RWPE2 (cell line): ENCODE results near the gene TRIB2.

ENCODE experiments used
- ATAC-seq: fragments of 200-7000 bp; cut with Tn5 transposase; 3 replicates; pipeline ENCODE4 v1.9.1; 2021; ENCODE audit warnings: low read depth
- DNase-seq: peaks from one replicate; pipeline ENCODE4 v3.0.0-alpha.2; 2020; ENCODE audit warnings: low spot score
- H3K27ac ChIP-seq: fragments of 450-650 bp; 2 replicates; pipeline ENCODE4 v1.5.1; 2017; ENCODE audit warnings: mild to moderate bottlenecking; ENCODE audit not compliant: poor library complexity, severe bottlenecking
- H3K27me3 ChIP-seq: fragments of 250-450 bp; sonication (Bioruptor Pico); 2 replicates; pipeline ENCODE4 v1.5.1; 2021; ENCODE audit warnings: mild to moderate bottlenecking, moderate library complexity; ENCODE audit not compliant: insufficient read depth, poor library complexity, severe bottlenecking
- H3K36me3 ChIP-seq: fragments of 250-450 bp; sonication (Bioruptor Pico); 2 replicates; pipeline ENCODE4 v1.5.1; 2020; ENCODE audit warnings: low read depth, mild to moderate bottlenecking, moderate library complexity
- H3K4me1 ChIP-seq: fragments of 250-450 bp; sonication (Bioruptor Pico); 2 replicates; pipeline ENCODE4 v1.5.1; 2021; ENCODE audit warnings: mild to moderate bottlenecking, moderate library complexity; ENCODE audit not compliant: insufficient read depth, poor library complexity, severe bottlenecking
- H3K4me3 ChIP-seq: fragments of 250-450 bp; sonication (Bioruptor Pico); 2 replicates; pipeline ENCODE4 v1.5.1; 2021; ENCODE audit warnings: mild to moderate bottlenecking, moderate library complexity; ENCODE audit not compliant: severe bottlenecking
- H3K9me3 ChIP-seq: fragments of 250-450 bp; sonication (Bioruptor Pico); 2 replicates; pipeline ENCODE4 v1.5.1; 2021; ENCODE audit warnings: mild to moderate bottlenecking, moderate library complexity; ENCODE audit not compliant: severe bottlenecking
- TF ChIP-seq, protein P1 (sequence below): fragments of 450-650 bp; IDR thresholded peaks from one replicate; pipeline ENCODE4 v1.5.1; 2017; ENCODE audit warnings: mild to moderate bottlenecking, moderate library complexity; ENCODE audit not compliant: poor library complexity, severe bottlenecking

TRIB2 gene

DNA sequence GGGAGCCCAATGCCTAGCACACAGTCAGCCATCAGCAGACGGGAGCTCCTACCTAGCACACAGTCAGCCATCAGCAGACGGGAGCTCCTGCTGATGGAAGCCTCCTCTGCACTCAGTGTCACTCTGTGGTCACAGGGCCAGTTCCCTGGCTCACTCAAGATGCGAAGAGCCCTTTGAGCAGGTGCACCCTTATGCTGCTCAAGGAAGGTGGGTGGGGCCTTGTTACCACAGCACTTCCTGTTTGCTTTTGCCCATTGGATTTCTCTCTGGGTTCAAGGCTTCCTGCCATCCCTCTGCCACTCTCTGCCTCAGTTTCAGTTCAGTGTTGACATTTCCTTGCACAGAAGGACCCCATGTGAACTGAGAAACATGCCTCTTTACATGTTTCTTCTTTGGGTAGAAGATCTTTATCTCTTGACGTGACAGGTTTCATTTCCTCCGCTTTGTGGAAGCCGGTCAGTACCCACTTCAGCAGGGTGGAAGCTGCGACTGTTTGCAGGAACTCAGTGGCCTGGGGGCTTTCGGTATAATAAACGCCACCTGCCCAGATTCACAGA, 11.6 kb downstream of the TRIB2 start:
- Histone ChIP-seq H3K9me3 (no peaks in the 10 kb centered on the region), H3K27ac (no peak overlapping the region), H3K4me3 (no peak overlapping the region), H3K4me1 (peaks cover 1% of the 10 kb centered on the region), H3K27me3 (no peaks in the 10 kb centered on the region), H3K36me3 (peaks cover 36% of the 10 kb centered on the region)
- ATAC-seq: no peak; the same call in 2 of the 3 replicates
- TF ChIP-seq, protein P1, sequence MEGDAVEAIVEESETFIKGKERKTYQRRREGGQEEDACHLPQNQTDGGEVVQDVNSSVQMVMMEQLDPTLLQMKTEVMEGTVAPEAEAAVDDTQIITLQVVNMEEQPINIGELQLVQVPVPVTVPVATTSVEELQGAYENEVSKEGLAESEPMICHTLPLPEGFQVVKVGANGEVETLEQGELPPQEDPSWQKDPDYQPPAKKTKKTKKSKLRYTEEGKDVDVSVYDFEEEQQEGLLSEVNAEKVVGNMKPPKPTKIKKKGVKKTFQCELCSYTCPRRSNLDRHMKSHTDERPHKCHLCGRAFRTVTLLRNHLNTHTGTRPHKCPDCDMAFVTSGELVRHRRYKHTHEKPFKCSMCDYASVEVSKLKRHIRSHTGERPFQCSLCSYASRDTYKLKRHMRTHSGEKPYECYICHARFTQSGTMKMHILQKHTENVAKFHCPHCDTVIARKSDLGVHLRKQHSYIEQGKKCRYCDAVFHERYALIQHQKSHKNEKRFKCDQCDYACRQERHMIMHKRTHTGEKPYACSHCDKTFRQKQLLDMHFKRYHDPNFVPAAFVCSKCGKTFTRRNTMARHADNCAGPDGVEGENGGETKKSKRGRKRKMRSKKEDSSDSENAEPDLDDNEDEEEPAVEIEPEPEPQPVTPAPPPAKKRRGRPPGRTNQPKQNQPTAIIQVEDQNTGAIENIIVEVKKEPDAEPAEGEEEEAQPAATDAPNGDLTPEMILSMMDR: no peak
- DNase-seq: no peak

- peaks cover 7% of the 10 kb centered on the region for H3K4me1 ChIP-seq
- TF ChIP-seq, protein P1: no peak
- peaks cover 17% of the 10 kb centered on the region for H3K36me3 ChIP-seq
- H3K27me3 ChIP-seq: no peaks in the 10 kb centered on the region
- no peak for DNase-seq
- H3K4me3 ChIP-seq: no peak overlapping the region
- no peak overlapping the region for H3K27ac ChIP-seq
- H3K9me3 ChIP-seq: no peaks in the 10 kb centered on the region
- ATAC-seq: no peak
These were observed 13.5 kb downstream of the TRIB2 start for GRCh38 chr2:12730265-12730664.

GRCh38 chr2:12731701-12732280, 15.1 kb downstream of the TRIB2 start:
- DNase-seq: no peak
- Histone ChIP-seq H3K9me3 (no peaks in the 10 kb centered on the region), H3K4me3 (no peak overlapping the region), H3K27ac (no peak overlapping the region), H3K36me3 (peaks cover 17% of the 10 kb centered on the region), H3K27me3 (no peaks in the 10 kb centered on the region), H3K4me1 (peaks cover 7% of the 10 kb centered on the region)
- no peak for ATAC-seq
- TF ChIP-seq, protein P1: no peak

DNA sequence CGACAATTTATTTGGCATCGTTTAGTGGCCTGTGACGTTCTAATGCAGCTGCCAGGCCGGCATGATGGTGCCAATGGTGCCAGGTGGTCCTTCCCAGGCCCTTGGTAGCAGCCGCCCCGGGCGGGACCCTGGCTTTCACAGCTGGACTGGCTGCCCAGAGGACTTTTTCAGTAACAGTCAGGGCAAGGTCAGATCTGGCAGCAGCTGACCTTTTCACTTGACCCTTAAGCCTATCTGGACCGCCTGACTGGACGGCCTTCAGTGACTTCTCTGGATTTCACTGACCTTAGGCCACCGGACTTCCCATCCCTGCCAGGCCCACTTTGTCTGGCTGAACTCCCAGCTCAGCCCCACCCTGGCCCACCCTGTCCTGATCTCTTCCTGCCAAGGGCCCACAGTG, 15.9 kb downstream of the TRIB2 start:
- ATAC-seq (no peak), DNase-seq (no peak)
- H3K36me3 ChIP-seq: peaks cover 17% of the 10 kb centered on the region
- no peak overlapping the region for H3K4me3 ChIP-seq
- H3K27ac ChIP-seq: no peak overlapping the region
- TF ChIP-seq, protein P1: no peak
- no peaks in the 10 kb centered on the region for H3K27me3 ChIP-seq
- H3K9me3 ChIP-seq: no peaks in the 10 kb centered on the region
- peaks cover 7% of the 10 kb centered on the region for H3K4me1 ChIP-seq

GRCh38 chr2:12733846-12734245, 17.1 kb downstream of the TRIB2 start:
- H3K9me3 ChIP-seq: no peaks in the 10 kb centered on the region
- H3K36me3 ChIP-seq: peaks cover 22% of the 10 kb centered on the region
- no peak overlapping the region for H3K4me3 ChIP-seq
- DNase-seq: no peak
- peaks cover 7% of the 10 kb centered on the region for H3K4me1 ChIP-seq
- H3K27ac ChIP-seq: no peak overlapping the region
- no peaks in the 10 kb centered on the region for H3K27me3 ChIP-seq
- ATAC-seq: peak; percentile 52; the same call in 2 of the 3 replicates
- TF ChIP-seq, protein P1: no peak
